ENCODE data around the gene PSMD1.
A peak's percentile ranks its signal among the peaks of the same experiment; 100 is the strongest.

DNA sequence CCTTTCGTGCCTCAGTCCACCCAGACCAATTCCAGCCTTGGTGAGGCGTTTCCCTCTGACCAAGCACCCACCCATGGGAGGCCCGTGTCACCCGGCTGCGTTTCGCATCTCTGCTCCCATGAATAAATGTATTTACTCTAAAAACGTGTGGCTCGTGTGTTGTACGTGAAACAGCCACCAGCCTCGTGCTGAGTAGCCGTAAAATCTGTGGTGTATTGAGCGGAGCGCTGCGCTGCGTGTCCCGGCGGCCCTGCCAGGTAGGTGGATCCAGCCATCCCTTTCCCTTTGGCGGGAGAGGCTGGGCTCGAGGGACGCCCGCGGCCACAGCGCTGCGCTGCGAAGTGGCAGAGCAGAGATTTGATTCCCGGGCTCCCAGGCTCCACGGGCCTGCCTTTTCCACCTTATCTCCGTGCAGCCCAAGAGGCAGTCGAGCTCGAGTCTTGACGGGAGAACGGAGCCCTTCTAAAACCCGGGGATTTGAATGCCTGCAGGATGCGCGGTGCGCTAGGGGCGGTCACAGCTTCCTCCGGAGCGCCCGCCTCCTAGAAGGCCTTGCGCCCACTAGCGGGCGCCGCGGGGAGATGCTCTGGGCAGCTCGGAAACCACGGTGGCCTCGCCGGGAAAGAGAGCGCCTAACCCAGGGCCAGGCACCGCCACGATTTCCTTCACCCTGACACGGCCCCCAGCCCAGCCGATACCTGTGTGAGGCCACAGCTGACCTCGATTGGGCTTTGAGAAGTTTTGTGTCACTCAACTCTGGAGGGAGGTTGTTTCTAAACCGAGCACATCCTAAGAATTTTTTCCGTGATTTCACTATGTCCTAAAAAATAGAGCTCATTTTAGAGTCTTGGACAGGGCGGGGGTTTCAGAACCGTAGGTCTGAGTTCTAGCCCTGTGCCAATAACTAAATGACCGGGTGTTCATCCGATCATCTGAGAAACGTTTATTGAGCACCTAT, 3.9 kb upstream of the PSMD1 start:
- TF ChIP-seq MYC (IDR thresholded peaks at IDR 0.05; ENCODE audit: low read depth, low read length) = no peak
- TF ChIP-seq CTCF (IDR thresholded peaks at IDR 0.05; ENCODE audit: low read depth, low read length) = peak; percentile 97

All from NB4 (cell line).